Bronchial epithelial cell (primary cell): ENCODE data around the gene PEX12. TPM values are rescaled to one million over a fixed set of nuclear protein-coding genes. Genes with fewer than 3 reads are reported as not detected.
"Not testable (repeated sequence)": the region's sequence is repeated elsewhere in the genome, so short reads cannot be mapped to it uniquely, and the experiment has no call there.

ENCODE experiments used
- DNase-seq: peaks from one replicate; pipeline ENCODE4 v3.0.0-alpha.2; 2010; ENCODE audit warnings: low read depth
- FAIRE-seq: peaks from 2 replicates; lab custom pipeline; 2011; peaks lifted over from hg19 to GRCh38; lab: Jason Lieb, UNC
- H3K27me3 ChIP-seq: 2 replicates; pipeline ENCODE4 v1.5.1; 2011; ENCODE audit warnings: low read length; ENCODE audit not compliant: control insufficient read depth, insufficient read depth
- H3K36me3 ChIP-seq: 2 replicates; pipeline ENCODE4 v1.5.1; 2011; ENCODE audit warnings: low read length; ENCODE audit not compliant: control insufficient read depth, insufficient read depth
- H3K4me3 ChIP-seq: 2 replicates; pipeline ENCODE4 v1.5.1; 2011; ENCODE audit warnings: mild to moderate bottlenecking, low read depth, low read length, control low read depth
- CTCF ChIP-seq: IDR thresholded peaks from 2 replicates; pipeline ENCODE4 v1.5.1; 2011; ENCODE audit warnings: mild to moderate bottlenecking, moderate library complexity, low read length, control low read depth, inconsistent platforms; ENCODE audit not compliant: insufficient read depth, severe bottlenecking
- total RNA-seq: library from RNA; depleted of rRNA; stranded (reverse); fragments of >200 nt; gene quantifications from 2 replicates; pipeline ENCODE4 v1.2.1, GENCODE V29; 2014

Gene PEX12
- total RNA-seq, 1 donor from 2014 or later: 2.9 TPM

- no peaks in the 10 kb centered on the region for H3K36me3 ChIP-seq
- TF ChIP-seq CTCF: no peak
- DNase-seq: no peak
- H3K4me3 ChIP-seq: no peak overlapping the region
- H3K27me3 ChIP-seq: peaks cover 3% of the 10 kb centered on the region
- no peak for FAIRE-seq
Observed at GRCh38 chr17:35541434-35541833, 36.9 kb downstream of the PEX12 start.

- H3K4me3 ChIP-seq: no peak overlapping the region
- no peak for FAIRE-seq
- DNase-seq: peak; percentile 23
- H3K27me3 ChIP-seq: no peaks in the 10 kb centered on the region
- no peak for TF ChIP-seq CTCF
- no peaks in the 10 kb centered on the region for H3K36me3 ChIP-seq
Observed at GRCh38 chr17:35540589-35541404, 37.6 kb downstream of the PEX12 start.

GRCh38 chr17:35539659-35540026, 38.7 kb downstream of the PEX12 start:
- H3K27me3 ChIP-seq: no peaks in the 10 kb centered on the region
- no peaks in the 10 kb centered on the region for H3K36me3 ChIP-seq
- no peak for TF ChIP-seq CTCF
- no peak for FAIRE-seq
- DNase-seq: no peak
- no peak overlapping the region for H3K4me3 ChIP-seq

GRCh38 chr17:35537601-35538141, 40.7 kb downstream of the PEX12 start, which contains the start of gene SLFN12L:
TSS of gene SLFN12L (minus strand) at chr17:35537678. CDS start at chr17:35522364, 15,314 bp downstream.
- no peak for TF ChIP-seq CTCF
- no peak for FAIRE-seq
- H3K4me3 ChIP-seq: no peak within 1 kb of the TSS

GRCh38 chr17:35536664-35537171, 41.7 kb downstream of the PEX12 start:
- H3K4me3 ChIP-seq: no peak overlapping the region
- no peaks in the 10 kb centered on the region for H3K27me3 ChIP-seq
- no peak for DNase-seq
- FAIRE-seq: no peak
- no peak for TF ChIP-seq CTCF
- H3K36me3 ChIP-seq: no peaks in the 10 kb centered on the region

More at GRCh38 chr17:35537601-35538141, 40.7 kb downstream of the PEX12 start, which contains the start of gene SLFN12L:
- DNase-seq: no peak
- no peaks in the 10 kb centered on the region for H3K36me3 ChIP-seq
- no peaks in the 10 kb centered on the region for H3K27me3 ChIP-seq

GRCh38 chr17:35535406-35535805, 43.0 kb downstream of the PEX12 start:
- not testable (repeated sequence) for FAIRE-seq

More at GRCh38 chr17:35535406-35535805, 43.0 kb downstream of the PEX12 start:
- not testable (repeated sequence) for H3K36me3 ChIP-seq, H3K27me3 ChIP-seq, DNase-seq, H3K4me3 ChIP-seq
